CD14-positive monocyte (primary cell): ENCODE measurements around the gene GLTP. TPM values are rescaled to one million over a fixed set of nuclear protein-coding genes. Genes with fewer than 3 reads are reported as not detected.
A peak's percentile ranks its signal among the peaks of the same experiment; 100 is the strongest.

ENCODE experiments used
- DNase-seq, 3 donors: peaks; one replicate each; pipeline ENCODE4 v3.0.0-alpha.2; 2011 to 2022
- H2AFZ ChIP-seq: 2 replicates; pipeline ENCODE4 v1.6.0; 2012; ENCODE audit warnings: mild to moderate bottlenecking, low read depth, low read length, inconsistent platforms; ENCODE audit not compliant: insufficient read depth, poor library complexity, severe bottlenecking
- H3K27ac ChIP-seq, 2 donors: 1 replicate in 1 of 2; 2 replicates in 1 of 2; pipeline ENCODE4 v1.5.1; 2012 to 2013; ENCODE audit warnings: low read length in 2 of 2, control low read depth in 1 of 2, inconsistent platforms in 1 of 2, low read depth in 1 of 2, mild to moderate bottlenecking in 1 of 2
- H3K27me3 ChIP-seq, 2 donors: one replicate each; pipeline versions ENCODE4 v1.6.0 to v1.6.1; 2011 to 2013; ENCODE audit warnings: low read length in 2 of 2; ENCODE audit not compliant: control insufficient read depth in 2 of 2, insufficient read depth in 2 of 2
- H3K36me3 ChIP-seq, 2 donors: replicated peaks in 1 of 2; 1 replicate in 1 of 2; 2 replicates in 1 of 2; pipeline versions ENCODE4 v1.5.1 to v1.6.1; 2012 to 2013; ENCODE audit warnings: low read length in 2 of 2, control low read depth in 1 of 2, inconsistent platforms in 1 of 2, mild to moderate bottlenecking in 1 of 2; ENCODE audit not compliant: insufficient read depth in 2 of 2, control insufficient read depth in 1 of 2
- H3K4me1 ChIP-seq, 2 donors: 1 replicate in 1 of 2; 2 replicates in 1 of 2; pipeline versions ENCODE4 v1.5.1 to v1.6.1; 2012 to 2013; ENCODE audit warnings: low read length in 2 of 2, control low read depth in 1 of 2, inconsistent platforms in 1 of 2, mild to moderate bottlenecking in 1 of 2, moderate library complexity in 1 of 2; ENCODE audit not compliant: insufficient read depth in 2 of 2, control insufficient read depth in 1 of 2
- H3K4me2 ChIP-seq: replicated peaks from 2 replicates; pipeline ENCODE3; 2012; ENCODE audit warnings: low read length, moderate library complexity, mild to moderate bottlenecking; ENCODE audit not compliant: poor library complexity, severe bottlenecking; ENCODE audit errors: extremely low read depth
- H3K4me3 ChIP-seq, 3 experiments: fragments of 200-600 bp in 1 of 3; sonication (generic) in 1 of 3; replicated peaks in 1 of 3; 1 replicate in 2 of 3; 2 replicates in 1 of 3; pipeline ENCODE4 v1.5.1; 2011 to 2013; ENCODE audit warnings: low read length in 3 of 3, mild to moderate bottlenecking in 3 of 3, control low read depth in 2 of 3, low read depth in 2 of 3, inconsistent platforms in 1 of 3, moderate library complexity in 1 of 3
- H3K79me2 ChIP-seq: 2 replicates; pipeline ENCODE4 v1.6.0; 2012; ENCODE audit warnings: mild to moderate bottlenecking, control low read depth, inconsistent platforms, low read length, moderate library complexity; ENCODE audit not compliant: insufficient read depth
- H3K9ac ChIP-seq: 2 replicates; pipeline ENCODE4 v1.6.0; 2017; ENCODE audit warnings: low read length, mild to moderate bottlenecking; ENCODE audit not compliant: insufficient read depth, poor library complexity, severe bottlenecking
- H3K9me3 ChIP-seq, 2 donors: replicated peaks in 1 of 2; 1 replicate in 1 of 2; 2 replicates in 1 of 2; pipeline versions ENCODE4 v1.5.1 to v1.6.1; 2012 to 2013; ENCODE audit warnings: low read length in 2 of 2, control low read depth in 1 of 2; ENCODE audit not compliant: control insufficient read depth in 1 of 2, insufficient read depth in 1 of 2
- H4K20me1 ChIP-seq: 2 replicates; pipeline ENCODE4 v1.6.0; 2012; ENCODE audit warnings: mild to moderate bottlenecking, low read length, control low read depth, moderate library complexity; ENCODE audit not compliant: insufficient read depth
- H3K27ac Mint-ChIP-seq, 7 donors: one replicate each; pipeline ENCODE4 v1.8.0; 2020; ENCODE audit warnings: mild to moderate bottlenecking in 7 of 7, mixed read lengths in 7 of 7, moderate library complexity in 6 of 7, inconsistent platforms in 2 of 7
- H3K27me3 Mint-ChIP-seq, 3 donors: one replicate each; pipeline ENCODE4 v1.8.0; 2021 to 2022; ENCODE audit warnings: low read depth in 3 of 3, mild to moderate bottlenecking in 3 of 3, mixed read lengths in 3 of 3, moderate library complexity in 3 of 3, inconsistent platforms in 1 of 3
- H3K36me3 Mint-ChIP-seq, 2 donors: one replicate each; pipeline ENCODE4 v1.8.0; 2020; ENCODE audit warnings: mixed read lengths in 2 of 2, inconsistent platforms in 1 of 2, mild to moderate bottlenecking in 1 of 2
- H3K4me1 Mint-ChIP-seq: one replicate; pipeline ENCODE4 v1.8.0; 2020; ENCODE audit warnings: mild to moderate bottlenecking, mixed read lengths
- H3K4me3 Mint-ChIP-seq, 2 donors: one replicate each; pipeline ENCODE4 v1.8.0; 2020; ENCODE audit warnings: mild to moderate bottlenecking in 2 of 2, mixed read lengths in 2 of 2, moderate library complexity in 1 of 2
- H3K9me3 Mint-ChIP-seq, 7 donors: one replicate each; pipeline ENCODE4 v1.8.0; 2020 to 2022; ENCODE audit warnings: mixed read lengths in 7 of 7, mild to moderate bottlenecking in 6 of 7, moderate library complexity in 6 of 7, inconsistent platforms in 2 of 7
- WGBS: methylation state at CpG from one replicate; pipeline ENCODE4 v1.1.5; 2013; ENCODE audit warnings: missing lambda C conversion rate; ENCODE audit not compliant: insufficient coverage; 5-methylcytosine and 5-hydroxymethylcytosine counted together
- intact Hi-C, 2 donors: fragments of 100-400 bp; cut with micrococcal nuclease; formaldehyde crosslinking; loops; one replicate each; pipeline versions ENCODE4 v1.15.0 to v1.15.1; 2023
- polyA plus RNA-seq, 3 donors: library from polyadenylated mRNA; depleted of rRNA in 1 of 3; unstranded in 2 of 3; stranded (reverse) in 1 of 3; fragments of 300-500 nt in 2 of 3; fragments of >200 nt in 1 of 3; fragmentation: Illumina TruSeq in 2 of 3; gene quantifications; 1 replicate in 2 of 3; 2 replicates in 1 of 3; pipeline ENCODE4 v1.2.3, GENCODE V29; 2012 to 2021
- TF ChIP-seq, protein P1 (sequence below): fragments of 200-600 bp; IDR thresholded peaks from one replicate; pipeline ENCODE4 v1.8.0; 2022; ENCODE audit warnings: antibody characterized with exemption, mild to moderate bottlenecking

The GLTP gene
- polyA plus RNA-seq, 3 donors = 46.2 to 65.9 (median 51.7) TPM

DNA sequence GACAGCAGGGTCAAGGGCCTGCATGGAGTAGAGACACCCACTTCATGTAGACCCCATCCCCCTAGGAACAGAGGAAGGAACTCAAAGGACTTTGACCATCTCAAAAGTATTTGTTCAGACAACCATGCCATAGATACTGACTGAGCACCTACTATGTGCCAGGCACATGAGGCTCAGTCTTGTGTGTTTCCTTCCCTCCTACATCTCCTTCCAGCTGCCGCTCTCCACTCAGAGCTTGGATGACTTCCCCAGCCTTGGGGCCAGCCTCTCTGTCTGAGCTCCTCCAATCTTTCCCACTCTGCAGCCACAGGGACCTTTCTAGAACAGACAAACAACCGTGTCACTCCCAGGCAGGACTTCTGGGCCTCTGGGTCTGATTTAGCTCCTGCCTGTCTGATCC, 49.6 kb downstream of the GLTP start:
- H3K27ac Mint-ChIP-seq = peak overlapping the region in 2 of 7 donors; percentile 26 to 59
- peaks cover 79% of the 10 kb centered on the region for H3K4me1 Mint-ChIP-seq
- H3K36me3 Mint-ChIP-seq = peaks cover 13 to 22% of the 10 kb centered on the region in 2 donors
- intact Hi-C loops = no loop called here
- peaks cover 59 to 74% of the 10 kb centered on the region in 2 donors for H3K4me1 ChIP-seq
- H3K9me3 ChIP-seq = no peaks in the 10 kb centered on the region
- H2AFZ ChIP-seq = no peak overlapping the region
- H3K36me3 ChIP-seq = no peaks in the 10 kb centered on the region
- H3K27me3 ChIP-seq = peaks cover 0 to 23% of the 10 kb centered on the region in 2 donors
- H3K27ac ChIP-seq = no peak overlapping the region
- no peaks in the 10 kb centered on the region for H3K79me2 ChIP-seq
- peak overlapping the region in 1 of 2 donors; percentile 68 for H3K4me3 Mint-ChIP-seq
- peaks cover 0 to 5% (median 2%) of the 10 kb centered on the region in 7 donors for H3K9me3 Mint-ChIP-seq
- no peak overlapping the region for H3K4me2 ChIP-seq
- DNase-seq = no peak
- 73% methylated on average over 2 of the region's 2 CpGs for WGBS
- no peak overlapping the region for H3K9ac ChIP-seq
- peaks cover 20 to 36% (median 28%) of the 10 kb centered on the region in 3 donors for H3K27me3 Mint-ChIP-seq
- TF ChIP-seq, protein P1, sequence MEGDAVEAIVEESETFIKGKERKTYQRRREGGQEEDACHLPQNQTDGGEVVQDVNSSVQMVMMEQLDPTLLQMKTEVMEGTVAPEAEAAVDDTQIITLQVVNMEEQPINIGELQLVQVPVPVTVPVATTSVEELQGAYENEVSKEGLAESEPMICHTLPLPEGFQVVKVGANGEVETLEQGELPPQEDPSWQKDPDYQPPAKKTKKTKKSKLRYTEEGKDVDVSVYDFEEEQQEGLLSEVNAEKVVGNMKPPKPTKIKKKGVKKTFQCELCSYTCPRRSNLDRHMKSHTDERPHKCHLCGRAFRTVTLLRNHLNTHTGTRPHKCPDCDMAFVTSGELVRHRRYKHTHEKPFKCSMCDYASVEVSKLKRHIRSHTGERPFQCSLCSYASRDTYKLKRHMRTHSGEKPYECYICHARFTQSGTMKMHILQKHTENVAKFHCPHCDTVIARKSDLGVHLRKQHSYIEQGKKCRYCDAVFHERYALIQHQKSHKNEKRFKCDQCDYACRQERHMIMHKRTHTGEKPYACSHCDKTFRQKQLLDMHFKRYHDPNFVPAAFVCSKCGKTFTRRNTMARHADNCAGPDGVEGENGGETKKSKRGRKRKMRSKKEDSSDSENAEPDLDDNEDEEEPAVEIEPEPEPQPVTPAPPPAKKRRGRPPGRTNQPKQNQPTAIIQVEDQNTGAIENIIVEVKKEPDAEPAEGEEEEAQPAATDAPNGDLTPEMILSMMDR = no peak
- no peaks in the 10 kb centered on the region for H4K20me1 ChIP-seq
- no peak overlapping the region for H3K4me3 ChIP-seq

DNA sequence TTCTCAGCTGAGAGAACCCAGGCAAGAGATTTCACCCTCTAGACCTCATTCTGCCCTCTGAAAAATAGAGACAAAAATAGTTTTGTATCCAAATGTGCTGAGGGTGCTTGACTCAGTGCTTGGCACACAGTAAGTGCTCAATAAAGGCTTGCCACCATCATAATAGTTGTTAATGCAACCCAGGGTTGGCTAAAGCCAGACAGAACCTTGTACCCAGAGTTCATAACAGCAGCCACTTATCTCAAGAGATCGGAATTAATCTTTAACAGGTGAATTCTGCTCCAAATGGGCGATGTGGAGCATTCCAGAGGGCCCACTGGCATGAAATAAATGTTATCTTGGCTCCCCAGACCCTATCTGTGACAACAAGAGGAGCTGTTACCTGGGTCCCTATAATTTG, 50.1 kb downstream of the GLTP start:
- TF ChIP-seq, protein P1 = no peak
- Mint-ChIP-seq H3K4me3 (no peak overlapping the region), H3K36me3 (peaks cover 13 to 22% of the 10 kb centered on the region in 2 donors), H3K27me3 (peaks cover 20 to 32% (median 26%) of the 10 kb centered on the region in 3 donors), H3K4me1 (peaks cover 79% of the 10 kb centered on the region), H3K27ac (peak overlapping the region in 5 of 7 donors; percentile 35 to 98 (median 50)), H3K9me3 (peaks cover 0 to 5% (median 2%) of the 10 kb centered on the region in 7 donors)
- WGBS = 100% methylated on average over 1 of the region's 2 CpGs
- DNase-seq = no peak
- H3K27ac ChIP-seq = no peak overlapping the region
- H3K36me3 ChIP-seq = no peaks in the 10 kb centered on the region
- intact Hi-C loops = no loop called here
- no peaks in the 10 kb centered on the region for H3K9me3 ChIP-seq
- H3K9ac ChIP-seq = no peak overlapping the region
- no peak overlapping the region for H2AFZ ChIP-seq
- H3K4me3 ChIP-seq = no peak overlapping the region
- no peak overlapping the region for H3K4me2 ChIP-seq
- H3K4me1 ChIP-seq = peaks cover 59 to 70% of the 10 kb centered on the region in 2 donors
- no peaks in the 10 kb centered on the region for H3K79me2 ChIP-seq
- H4K20me1 ChIP-seq = no peaks in the 10 kb centered on the region
- peaks cover 0 to 23% of the 10 kb centered on the region in 2 donors for H3K27me3 ChIP-seq
